Measurements from ENCODE around the gene CHDH.

DNA sequence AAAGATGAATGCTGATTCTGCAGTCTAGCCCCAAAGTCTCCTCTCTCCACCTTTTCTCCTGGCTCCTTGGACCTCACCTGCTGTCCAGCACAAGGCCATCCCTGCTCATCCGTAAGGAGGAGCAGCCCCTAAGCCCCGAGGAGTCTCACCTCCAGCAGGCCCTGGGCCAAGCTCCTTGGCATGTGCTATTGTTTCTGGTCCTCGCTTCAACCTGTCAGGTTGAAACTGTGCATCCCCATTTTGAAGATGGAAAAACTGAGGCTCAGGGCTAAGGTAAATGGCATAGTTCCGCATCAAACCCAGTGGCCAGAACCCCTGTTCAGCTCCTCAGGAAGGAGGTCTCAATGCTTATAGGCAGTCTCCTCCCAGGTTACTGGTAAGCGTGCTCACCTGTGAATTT, 26.1 kb downstream of the CHDH start:
- TF ChIP-seq, protein P1, sequence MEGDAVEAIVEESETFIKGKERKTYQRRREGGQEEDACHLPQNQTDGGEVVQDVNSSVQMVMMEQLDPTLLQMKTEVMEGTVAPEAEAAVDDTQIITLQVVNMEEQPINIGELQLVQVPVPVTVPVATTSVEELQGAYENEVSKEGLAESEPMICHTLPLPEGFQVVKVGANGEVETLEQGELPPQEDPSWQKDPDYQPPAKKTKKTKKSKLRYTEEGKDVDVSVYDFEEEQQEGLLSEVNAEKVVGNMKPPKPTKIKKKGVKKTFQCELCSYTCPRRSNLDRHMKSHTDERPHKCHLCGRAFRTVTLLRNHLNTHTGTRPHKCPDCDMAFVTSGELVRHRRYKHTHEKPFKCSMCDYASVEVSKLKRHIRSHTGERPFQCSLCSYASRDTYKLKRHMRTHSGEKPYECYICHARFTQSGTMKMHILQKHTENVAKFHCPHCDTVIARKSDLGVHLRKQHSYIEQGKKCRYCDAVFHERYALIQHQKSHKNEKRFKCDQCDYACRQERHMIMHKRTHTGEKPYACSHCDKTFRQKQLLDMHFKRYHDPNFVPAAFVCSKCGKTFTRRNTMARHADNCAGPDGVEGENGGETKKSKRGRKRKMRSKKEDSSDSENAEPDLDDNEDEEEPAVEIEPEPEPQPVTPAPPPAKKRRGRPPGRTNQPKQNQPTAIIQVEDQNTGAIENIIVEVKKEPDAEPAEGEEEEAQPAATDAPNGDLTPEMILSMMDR (IDR thresholded peaks at IDR 0.05 in 8 of 11, conservative IDR thresholded peaks at IDR 0.05 in 3 of 11) = no peak
- TF ChIP-seq POLR2A (IDR thresholded peaks at IDR 0.05) = no peak
- TF ChIP-seq POLR2AphosphoS5 (IDR thresholded peaks at IDR 0.05) = no peak
